NCI-H128 (cell line): ENCODE measurements around the gene ARL8A.
"Not testable (repeated sequence)": the region's sequence is repeated elsewhere in the genome, so short reads cannot be mapped to it uniquely, and the experiment has no call there.

Experiments used
- DNase-seq: peaks from one replicate; lab custom pipeline; 2025; ENCODE audit not compliant: unreplicated experiment; lab: John Stamatoyannopoulos, UW

Gene ARL8A

GRCh38 chr1:202144402-202145067, at the start of gene ARL8A:
TSS of gene ARL8A (minus strand) at chr1:202144737. CDS start at chr1:202144572, 165 bp downstream.
- peak; percentile 65 for DNase-seq

GRCh38 chr1:202194328-202194648, 49.8 kb upstream of the ARL8A start:
- no peak for DNase-seq

GRCh38 chr1:202193614-202194327, 49.2 kb upstream of the ARL8A start, which contains the start of gene LGR6:
TSS of gene LGR6 (plus strand) at chr1:202193799. CDS start at chr1:202193990, 191 bp downstream.
- no peak for DNase-seq

GRCh38 chr1:202192770-202193613, 48.5 kb upstream of the ARL8A start:
- DNase-seq, result peak; percentile 68

- DNase-seq, result not testable (repeated sequence)
These were observed 46.9 kb upstream of the ARL8A start for GRCh38 chr1:202191391-202191790.

- no peak for DNase-seq
These were observed 45.6 kb upstream of the ARL8A start for GRCh38 chr1:202189918-202190715.

- DNase-seq, result peak; percentile 36
These were observed 44.7 kb upstream of the ARL8A start for GRCh38 chr1:202189001-202189790.

GRCh38 chr1:202187697-202188407, 43.3 kb upstream of the ARL8A start:
- no peak for DNase-seq

- DNase-seq, result no peak
These were observed 42.6 kb upstream of the ARL8A start for GRCh38 chr1:202187041-202187671.

- no peak for DNase-seq
These were observed 41.8 kb upstream of the ARL8A start for GRCh38 chr1:202186327-202186726.

- peak; percentile 85 for DNase-seq
These were observed 40.4 kb upstream of the ARL8A start for GRCh38 chr1:202184750-202185460.

GRCh38 chr1:202182040-202182877, 37.7 kb upstream of the ARL8A start:
- no peak for DNase-seq

GRCh38 chr1:202181586-202181985, 37.0 kb upstream of the ARL8A start:
- no peak for DNase-seq

GRCh38 chr1:202180751-202181139, 36.2 kb upstream of the ARL8A start:
- not testable (repeated sequence) for DNase-seq

GRCh38 chr1:202179828-202180750, 35.6 kb upstream of the ARL8A start:
- no peak for DNase-seq
